ENCODE results near the gene ENO3.
A peak's percentile ranks its signal among the peaks of the same experiment; 100 is the strongest.
"Not testable (repeated sequence)": the region's sequence is repeated elsewhere in the genome, so short reads cannot be mapped to it uniquely, and the experiment has no call there.

Gene ENO3

DNA sequence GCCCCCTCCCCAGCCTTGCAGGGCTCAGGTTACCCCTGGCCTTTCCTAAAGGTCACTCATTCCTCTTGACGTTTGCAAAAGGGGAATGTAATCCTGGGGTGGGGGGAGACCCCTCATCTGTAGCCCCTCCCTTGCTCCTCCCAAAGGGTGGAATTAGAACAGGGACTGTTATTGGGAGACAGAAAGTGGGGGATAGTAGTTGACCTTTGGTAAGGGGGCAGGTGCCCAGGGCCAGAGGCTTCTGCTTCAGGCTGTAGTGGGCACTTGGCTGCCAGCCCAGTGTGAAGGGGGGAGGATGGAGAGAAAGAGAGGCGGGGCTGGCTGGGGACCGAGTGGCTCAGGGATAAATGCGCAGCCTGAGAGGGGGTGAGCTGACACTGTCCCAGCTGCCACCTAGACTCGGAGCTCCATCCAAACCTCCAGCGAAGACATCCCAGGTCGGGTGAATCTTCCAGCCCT is at the start of gene ENO3:
Gene ENO3, plus strand, starts transcription at position 374 of the 459 bp plus-strand sequence. CDS start 711 bp downstream, outside the sequence.
- peak within 1 kb of the TSS; percentile 99 for H3K4me3 ChIP-seq (ENCODE audit: low read depth, low read length)
- DNase-seq (ENCODE audit: low read depth) = no peak
- no peak for TF ChIP-seq CTCF (IDR thresholded peaks at IDR 0.05; ENCODE audit: control insufficient read depth, extremely low read depth, insufficient read depth)

DNA sequence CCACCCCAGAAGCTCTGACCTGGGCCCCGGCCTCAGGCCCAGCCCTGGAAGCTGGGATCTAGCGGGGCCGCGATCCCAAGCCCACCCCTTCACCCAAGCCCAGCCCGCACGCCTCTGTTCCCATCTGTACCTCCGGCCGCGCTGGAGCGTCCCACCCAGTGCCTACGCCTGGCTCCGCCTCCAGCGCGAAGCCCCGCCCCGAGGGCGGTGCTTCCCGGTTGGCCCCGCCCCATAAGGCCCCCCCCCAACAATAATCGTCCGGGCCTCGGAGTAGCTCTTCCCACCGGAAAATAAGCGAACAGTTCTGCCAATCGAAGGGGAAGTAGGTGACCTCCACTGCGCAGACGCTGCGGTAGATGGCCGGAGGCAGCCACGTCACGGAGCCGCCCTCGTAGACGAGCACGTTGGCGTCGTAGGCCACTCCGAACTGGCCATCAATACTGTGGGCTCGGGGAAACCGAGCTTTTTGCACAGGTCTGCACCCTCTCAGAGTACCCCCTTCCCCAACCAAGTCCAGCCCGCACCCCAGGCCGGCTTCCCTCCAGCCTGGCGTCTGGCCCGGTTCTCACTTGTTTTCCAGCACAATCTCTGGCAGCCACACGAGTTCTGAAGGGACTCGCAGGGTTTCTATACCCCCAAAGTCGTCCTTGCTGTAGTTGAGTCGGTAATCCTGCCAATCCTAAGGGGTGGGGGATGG is 49.1 kb upstream of the ENO3 start:
- H3K4me3 ChIP-seq (ENCODE audit: low read depth, low read length) = no peak overlapping the region
- TF ChIP-seq CTCF (IDR thresholded peaks at IDR 0.05; ENCODE audit: control insufficient read depth, extremely low read depth, insufficient read depth) = no peak
- no peak for DNase-seq (ENCODE audit: low read depth)

DNA sequence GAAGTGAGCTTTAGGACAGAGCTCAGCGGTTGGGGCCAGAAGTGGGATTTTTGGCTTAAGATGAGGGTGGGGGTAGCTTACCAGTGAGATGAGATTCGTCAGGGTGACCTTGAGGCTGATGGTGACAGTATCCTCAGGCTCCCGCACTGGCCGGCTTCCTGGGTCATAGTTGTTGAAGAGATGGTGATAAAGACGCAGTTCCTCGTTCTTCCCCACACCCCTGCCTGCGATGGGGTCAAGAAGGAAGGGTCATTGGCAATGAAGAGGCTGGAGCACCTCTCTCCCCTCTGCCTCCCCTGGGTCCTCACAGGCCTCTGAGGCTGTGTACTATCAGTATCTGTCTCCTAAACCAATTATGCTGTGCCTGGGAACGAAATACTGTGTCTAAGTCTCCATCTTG is 48.4 kb upstream of the ENO3 start:
- no peak overlapping the region for H3K4me3 ChIP-seq (ENCODE audit: low read depth, low read length)
- DNase-seq (ENCODE audit: low read depth) = no peak
- no peak for TF ChIP-seq CTCF (IDR thresholded peaks at IDR 0.05; ENCODE audit: control insufficient read depth, extremely low read depth, insufficient read depth)

- DNase-seq (ENCODE audit: low read depth) = peak; percentile 80
- no peak within 1 kb of the TSS for H3K4me3 ChIP-seq (ENCODE audit: low read depth, low read length)
- TF ChIP-seq CTCF (IDR thresholded peaks at IDR 0.05; ENCODE audit: control insufficient read depth, extremely low read depth, insufficient read depth) = peak; percentile 89
These were observed 47.7 kb upstream of the ENO3 start, which contains the start of gene CHRNE for GRCh38 chr17:4903051-4903818. CHRNE (minus strand) TSS chr17:4903098; CDS start chr17:4903063, 35 bp downstream.

- DNase-seq (ENCODE audit: low read depth); H3K4me3 ChIP-seq (ENCODE audit: low read depth, low read length): not testable (repeated sequence)
These were observed 44.3 kb upstream of the ENO3 start for GRCh38 chr17:4906642-4907041.

DNA sequence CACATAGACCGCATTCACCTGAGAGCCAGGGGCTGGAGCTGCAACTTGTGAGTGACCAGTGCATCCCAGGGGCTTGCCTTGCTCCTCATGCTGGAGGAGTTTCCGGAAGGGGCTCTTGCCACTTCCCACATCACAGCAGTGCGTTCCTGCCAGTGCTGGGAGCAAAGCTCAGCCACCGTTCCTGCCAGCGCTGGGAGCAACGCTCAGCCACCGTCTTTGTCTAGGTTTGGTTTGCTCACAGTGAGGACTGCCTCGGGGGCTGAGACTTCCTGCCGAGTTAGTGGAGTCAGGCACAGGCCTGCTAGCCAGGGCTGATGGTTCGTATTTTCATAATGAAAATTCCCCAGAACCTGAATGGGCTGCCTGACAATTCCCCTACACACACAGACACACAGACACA is 42.6 kb upstream of the ENO3 start:
- no peak for DNase-seq (ENCODE audit: low read depth)

More for the DNA sequence above, 42.6 kb upstream of the ENO3 start:
- no peak for TF ChIP-seq CTCF (IDR thresholded peaks at IDR 0.05; ENCODE audit: control insufficient read depth, extremely low read depth, insufficient read depth)
- no peak overlapping the region for H3K4me3 ChIP-seq (ENCODE audit: low read depth, low read length)

All from LNCaP clone FGC (cell line).